ENCODE data around the gene PTPRJ.

Gene PTPRJ

DNA sequence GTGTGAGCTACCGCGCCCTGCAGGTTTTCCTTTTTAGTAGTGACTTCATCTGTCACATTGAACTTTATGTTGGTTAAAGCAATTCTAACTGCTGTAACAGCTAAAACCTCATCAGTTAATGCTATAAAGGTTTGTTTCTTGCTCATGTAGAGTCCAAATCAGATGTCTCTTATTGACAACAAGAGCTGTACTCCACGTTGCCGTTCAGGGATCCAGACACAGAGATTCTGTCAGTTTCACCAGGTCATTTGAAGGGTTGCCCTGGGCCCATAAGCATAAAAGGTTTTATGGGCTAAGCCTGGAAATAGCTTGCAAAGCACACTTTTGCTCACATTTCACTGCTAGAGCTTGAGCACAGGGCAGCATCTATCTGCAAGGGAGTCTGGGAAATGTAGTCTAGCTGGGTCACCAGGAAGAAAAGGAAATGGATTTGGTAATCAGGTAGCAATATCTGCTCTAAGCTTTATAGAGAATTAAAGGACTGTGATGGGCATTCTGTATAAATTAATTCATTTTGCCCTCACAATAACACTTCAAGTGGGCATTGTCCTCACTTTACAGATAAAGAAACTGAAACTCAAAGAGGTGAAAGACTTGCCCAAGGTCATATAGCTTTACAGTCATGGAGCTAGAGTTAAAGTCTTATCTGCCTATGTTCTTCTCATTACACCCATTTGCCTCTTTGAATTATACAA lies 25.2 kb upstream of the PTPRJ start:
- H3K4me3 ChIP-seq (ENCODE audit: low read depth, low read length) = no peak overlapping the region
- TF ChIP-seq, protein P1, sequence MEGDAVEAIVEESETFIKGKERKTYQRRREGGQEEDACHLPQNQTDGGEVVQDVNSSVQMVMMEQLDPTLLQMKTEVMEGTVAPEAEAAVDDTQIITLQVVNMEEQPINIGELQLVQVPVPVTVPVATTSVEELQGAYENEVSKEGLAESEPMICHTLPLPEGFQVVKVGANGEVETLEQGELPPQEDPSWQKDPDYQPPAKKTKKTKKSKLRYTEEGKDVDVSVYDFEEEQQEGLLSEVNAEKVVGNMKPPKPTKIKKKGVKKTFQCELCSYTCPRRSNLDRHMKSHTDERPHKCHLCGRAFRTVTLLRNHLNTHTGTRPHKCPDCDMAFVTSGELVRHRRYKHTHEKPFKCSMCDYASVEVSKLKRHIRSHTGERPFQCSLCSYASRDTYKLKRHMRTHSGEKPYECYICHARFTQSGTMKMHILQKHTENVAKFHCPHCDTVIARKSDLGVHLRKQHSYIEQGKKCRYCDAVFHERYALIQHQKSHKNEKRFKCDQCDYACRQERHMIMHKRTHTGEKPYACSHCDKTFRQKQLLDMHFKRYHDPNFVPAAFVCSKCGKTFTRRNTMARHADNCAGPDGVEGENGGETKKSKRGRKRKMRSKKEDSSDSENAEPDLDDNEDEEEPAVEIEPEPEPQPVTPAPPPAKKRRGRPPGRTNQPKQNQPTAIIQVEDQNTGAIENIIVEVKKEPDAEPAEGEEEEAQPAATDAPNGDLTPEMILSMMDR (IDR thresholded peaks at IDR 0.05; ENCODE audit: low read depth, low read length) = no peak

DNA sequence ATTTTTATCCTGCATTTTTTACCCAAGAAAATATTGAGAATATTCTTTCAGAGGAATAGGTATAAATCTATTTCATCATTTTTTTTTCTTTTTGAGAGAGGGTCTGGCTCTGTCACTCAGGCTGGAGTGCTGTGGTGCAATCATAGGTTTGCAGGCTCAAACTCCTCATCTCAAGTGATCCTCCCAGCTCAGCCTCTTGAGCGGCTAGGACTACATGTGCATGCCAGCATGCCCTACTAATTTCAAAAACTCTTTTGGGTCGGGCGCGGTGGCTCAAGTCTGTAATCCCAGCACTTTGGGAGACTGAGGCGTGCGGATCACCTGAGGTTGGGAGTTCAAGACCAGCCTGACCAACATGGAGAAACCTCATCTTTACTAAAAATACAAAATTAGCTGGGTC lies 20.3 kb upstream of the PTPRJ start:
- H3K4me3 ChIP-seq (ENCODE audit: low read depth, low read length) = no peak overlapping the region
- TF ChIP-seq, protein P1 (IDR thresholded peaks at IDR 0.05; ENCODE audit: low read depth, low read length) = no peak

DNA sequence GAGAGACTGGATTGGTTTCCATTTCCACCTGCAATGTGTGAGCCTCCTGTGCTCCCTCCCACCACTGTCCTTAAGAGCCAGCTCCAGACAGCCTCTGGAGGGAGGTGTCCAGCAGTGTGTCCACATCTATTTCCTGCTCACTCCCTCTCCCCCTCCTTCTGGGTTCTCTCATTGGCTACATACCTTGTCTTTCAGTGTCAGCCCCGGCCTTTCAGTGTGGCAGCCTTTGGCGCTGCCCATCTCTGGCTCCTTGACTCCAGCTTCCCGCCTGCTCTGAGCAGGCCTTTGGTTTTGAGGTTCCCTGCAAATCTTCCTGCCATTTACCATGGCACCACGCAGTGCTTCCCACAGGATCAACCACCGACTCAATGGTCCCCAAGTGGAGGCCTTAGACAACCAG lies 19.0 kb upstream of the PTPRJ start:
- TF ChIP-seq, protein P1 (IDR thresholded peaks at IDR 0.05; ENCODE audit: low read depth, low read length) = no peak
- no peak overlapping the region for H3K4me3 ChIP-seq (ENCODE audit: low read depth, low read length)

DNA sequence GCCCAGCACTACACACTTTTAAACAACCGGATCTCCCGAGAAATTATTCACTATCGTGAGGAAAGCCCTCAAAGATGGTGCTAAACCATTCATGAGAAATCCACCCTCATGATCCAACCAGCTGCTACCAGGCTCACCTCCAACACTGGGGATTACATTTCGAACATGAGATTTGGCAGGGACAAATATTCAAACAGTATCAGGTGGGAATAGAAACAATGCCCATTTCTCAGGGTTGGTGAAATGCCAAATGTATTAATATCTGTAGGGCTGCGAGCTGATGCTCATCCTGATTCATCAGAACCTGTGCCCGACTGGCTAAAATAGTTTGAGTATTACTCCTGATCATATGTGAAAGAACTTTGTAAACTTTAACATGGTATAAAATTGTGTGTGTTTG lies 15.8 kb upstream of the PTPRJ start:
- TF ChIP-seq, protein P1 (IDR thresholded peaks at IDR 0.05; ENCODE audit: low read depth, low read length) = no peak
- H3K4me3 ChIP-seq (ENCODE audit: low read depth, low read length) = no peak overlapping the region

DNA sequence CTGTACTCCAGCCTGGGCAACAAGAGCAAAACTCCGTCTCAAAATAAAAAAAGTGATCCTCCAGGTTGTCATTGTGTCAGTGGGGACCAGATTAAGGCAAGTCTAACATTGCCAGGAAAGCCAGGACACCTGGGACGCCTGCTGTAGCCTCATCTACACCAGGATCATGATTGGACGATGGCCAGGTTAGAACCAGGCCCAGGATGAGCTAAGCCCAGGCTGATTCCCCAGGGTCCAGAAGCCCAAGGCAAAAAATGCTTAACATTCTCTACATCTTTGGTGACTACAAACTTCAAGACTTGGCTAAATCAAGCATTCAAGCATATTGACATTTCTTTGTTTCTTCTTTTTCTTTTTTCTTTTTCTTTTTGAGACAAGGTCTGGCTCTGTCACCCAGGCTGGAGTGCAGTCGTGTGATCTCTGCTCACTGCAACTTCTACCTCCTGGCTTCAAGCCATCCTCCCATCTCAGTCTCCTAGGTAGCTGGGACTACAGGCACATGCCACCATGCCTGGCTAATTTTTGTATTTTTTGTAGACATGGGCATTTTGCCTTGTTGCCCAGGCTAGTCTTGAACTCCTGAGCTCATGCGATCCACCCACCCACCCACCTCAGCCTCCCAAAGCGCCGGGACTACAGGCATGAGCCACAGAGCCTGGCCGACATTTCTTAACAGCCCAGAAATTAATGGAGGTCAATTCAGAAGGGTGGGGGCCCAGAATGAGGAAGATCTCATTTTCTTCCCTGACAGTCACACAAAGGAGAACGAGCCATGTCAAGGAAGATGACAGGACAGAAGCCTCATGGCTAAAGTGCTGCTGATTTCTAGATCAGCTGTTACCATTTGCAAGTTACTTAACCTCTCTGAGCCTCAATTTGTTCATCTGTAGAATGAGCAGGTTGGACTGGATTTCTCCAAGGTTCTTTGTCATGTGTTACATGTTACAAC lies 12.5 kb upstream of the PTPRJ start:
- TF ChIP-seq, protein P1 (IDR thresholded peaks at IDR 0.05; ENCODE audit: low read depth, low read length) = no peak
- no peak overlapping the region for H3K4me3 ChIP-seq (ENCODE audit: low read depth, low read length)

DNA sequence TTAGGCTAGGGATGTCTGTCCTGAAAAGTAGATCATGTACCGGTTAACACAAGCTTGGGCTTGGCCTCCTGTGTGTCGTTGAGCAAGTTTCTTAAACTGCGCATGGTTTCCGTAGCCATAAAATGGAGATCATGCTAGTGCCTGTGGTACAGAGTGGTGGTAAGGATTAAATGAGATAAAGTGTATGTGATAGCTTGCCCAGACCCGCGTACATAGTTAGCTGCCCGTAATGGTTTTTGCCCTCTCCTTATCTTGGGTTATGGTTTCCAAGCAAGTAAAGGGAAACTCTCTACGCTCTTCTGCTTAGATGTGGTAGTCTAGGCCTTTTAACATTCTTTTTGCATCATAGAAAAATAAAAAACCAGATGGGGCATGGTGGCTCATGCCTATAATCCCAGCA lies 11.0 kb upstream of the PTPRJ start:
- H3K4me3 ChIP-seq (ENCODE audit: low read depth, low read length) = no peak overlapping the region
- TF ChIP-seq, protein P1 (IDR thresholded peaks at IDR 0.05; ENCODE audit: low read depth, low read length) = no peak

DNA sequence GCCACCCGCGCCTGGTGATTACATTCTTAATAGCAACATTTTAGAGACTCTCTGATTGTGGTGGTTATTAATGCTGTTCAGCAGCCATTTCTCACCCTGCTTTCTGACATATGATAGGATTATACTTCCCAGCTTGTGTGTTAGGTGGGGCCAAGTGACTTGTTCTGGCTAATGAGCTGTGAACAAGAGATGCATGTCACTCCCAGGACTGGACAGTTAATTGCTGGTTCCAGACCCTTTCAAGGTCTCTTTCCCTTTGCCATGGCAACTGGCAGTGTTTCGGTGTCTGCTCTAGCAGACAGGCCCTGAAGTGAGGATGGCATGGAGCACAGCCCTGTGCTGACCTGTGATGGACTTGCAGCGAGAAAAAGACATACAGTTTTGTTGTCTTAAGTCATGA lies 8.9 kb upstream of the PTPRJ start:
- TF ChIP-seq, protein P1 (IDR thresholded peaks at IDR 0.05; ENCODE audit: low read depth, low read length) = no peak
- H3K4me3 ChIP-seq (ENCODE audit: low read depth, low read length) = no peak overlapping the region
